ENCODE results near the gene MALL.
"Not testable (repeated sequence)": the region's sequence is repeated elsewhere in the genome, so short reads cannot be mapped to it uniquely, and the experiment has no call there.

MALL gene

GRCh38 chr2:110049769-110050168 is 65.9 kb downstream of the MALL start:
- not testable (repeated sequence) for DNase-seq

GRCh38 chr2:110048255-110049197 is 67.1 kb downstream of the MALL start:
- not testable (repeated sequence) for DNase-seq

- not testable (repeated sequence) for DNase-seq
Observed at GRCh38 chr2:110047225-110047624, 68.4 kb downstream of the MALL start.

GRCh38 chr2:110041941-110042660 is 73.5 kb downstream of the MALL start:
- DNase-seq: not testable (repeated sequence)

GRCh38 chr2:110037336-110037735 is 78.3 kb downstream of the MALL start:
- not testable (repeated sequence) for DNase-seq

- not testable (repeated sequence) for DNase-seq
Observed at GRCh38 chr2:110035384-110035783, 80.2 kb downstream of the MALL start.

GRCh38 chr2:110034935-110035334 is 80.7 kb downstream of the MALL start:
- DNase-seq: not testable (repeated sequence)
